SK-N-SH treated with all-trans-retinoic acid at 6 μM for 48 hours (cell line): ENCODE data around the gene EP400.

Experiments used
- ATAC-seq: fragments of 200-7000 bp; cut with Tn5 transposase; 3 replicates; pipeline ENCODE4 v1.9.1; 2020; ENCODE audit warnings: mild to moderate bottlenecking, moderate library complexity
- ARNTL ChIP-seq: fragments of 450-650 bp; formaldehyde crosslinking; IDR thresholded peaks from 2 replicates; pipeline ENCODE4 v1.5.0; 2020; ENCODE audit warnings: low read depth, mild to moderate bottlenecking, moderate library complexity, borderline replicate concordance
- BACH2 ChIP-seq: fragments of 250-450 bp; sonication (Bioruptor Pico); IDR thresholded peaks from 2 replicates; pipeline ENCODE4 v1.9.0; 2021; ENCODE audit warnings: mild to moderate bottlenecking, borderline replicate concordance
- CSDC2 ChIP-seq: fragments of 250-450 bp; sonication (Bioruptor Pico); IDR thresholded peaks from 2 replicates; pipeline ENCODE4 v1.5.0; 2020; ENCODE audit warnings: mild to moderate bottlenecking, moderate library complexity
- ESRRG ChIP-seq: fragments of 250-450 bp; sonication (Bioruptor Pico); IDR thresholded peaks from 2 replicates; pipeline ENCODE4 v1.6.1; 2021; ENCODE audit warnings: mild to moderate bottlenecking
- GLIS3 ChIP-seq: fragments of 250-450 bp; sonication (Bioruptor Pico); IDR thresholded peaks from 2 replicates; pipeline ENCODE4 v1.5.0; 2020; ENCODE audit warnings: mild to moderate bottlenecking, moderate library complexity
- ISL1 ChIP-seq: fragments of 250-450 bp; sonication (Bioruptor Pico); IDR thresholded peaks from 2 replicates; pipeline ENCODE4 v2.1.2; 2022; ENCODE audit warnings: mild to moderate bottlenecking, moderate library complexity
- OSR1 ChIP-seq: fragments of 250-450 bp; sonication (Bioruptor Pico); IDR thresholded peaks from 2 replicates; pipeline ENCODE4 v1.8.0; 2022; ENCODE audit warnings: moderate library complexity, mild to moderate bottlenecking, inconsistent platforms
- PPARA ChIP-seq: fragments of 250-450 bp; sonication (Bioruptor Pico); IDR thresholded peaks from 2 replicates; pipeline ENCODE4 v1.5.0; 2020; ENCODE audit warnings: mild to moderate bottlenecking, borderline replicate concordance
- RARB ChIP-seq: fragments of 250-450 bp; sonication (Bioruptor Pico); IDR thresholded peaks from 2 replicates; pipeline ENCODE4 v1.8.0; 2021; ENCODE audit warnings: mild to moderate bottlenecking, moderate library complexity
- TCF4 ChIP-seq: fragments of 250-450 bp; sonication (Bioruptor Pico); IDR thresholded peaks from 2 replicates; pipeline ENCODE4 v1.8.0; 2021; ENCODE audit warnings: mild to moderate bottlenecking, moderate library complexity, borderline replicate concordance
- TOX ChIP-seq: fragments of 250-450 bp; sonication (Bioruptor Pico); IDR thresholded peaks from 2 replicates; pipeline ENCODE4 v1.8.0; 2021; ENCODE audit warnings: mild to moderate bottlenecking, moderate library complexity, borderline replicate concordance
- ZC3H10 ChIP-seq: fragments of 250-450 bp; sonication (Bioruptor Pico); IDR thresholded peaks from 2 replicates; pipeline ENCODE4 v1.5.1; 2021; ENCODE audit warnings: mild to moderate bottlenecking, moderate library complexity
- ZFP3 ChIP-seq: fragments of 250-450 bp; sonication (Bioruptor Pico); IDR thresholded peaks from 2 replicates; pipeline ENCODE4 v1.5.0; 2020; ENCODE audit warnings: mild to moderate bottlenecking, moderate library complexity
- ZFP30 ChIP-seq: fragments of 450-650 bp; formaldehyde crosslinking; IDR thresholded peaks from 2 replicates; pipeline ENCODE4 v1.5.0; 2022; ENCODE audit warnings: mild to moderate bottlenecking, moderate library complexity
- ZNF565 ChIP-seq: fragments of 450-650 bp; formaldehyde crosslinking; conservative IDR thresholded peaks from 2 replicates; pipeline ENCODE4 v1.5.0; 2020; ENCODE audit warnings: low read depth, mild to moderate bottlenecking, moderate library complexity
- ZNF70 ChIP-seq: fragments of 450-650 bp; formaldehyde crosslinking; IDR thresholded peaks from 2 replicates; pipeline ENCODE4 v1.5.0; 2020; ENCODE audit warnings: mild to moderate bottlenecking, moderate library complexity
- TF ChIP-seq, protein P1 (sequence below): fragments of 250-450 bp; sonication (Bioruptor Pico); IDR thresholded peaks from 2 replicates; pipeline ENCODE4 v1.5.0; 2020; ENCODE audit warnings: mild to moderate bottlenecking, moderate library complexity
- TF ChIP-seq, protein P2 (sequence below): fragments of 250-450 bp; sonication (Bioruptor Pico); IDR thresholded peaks from 2 replicates; pipeline ENCODE4 v1.8.0; 2021; ENCODE audit warnings: low read depth, mild to moderate bottlenecking, moderate library complexity, borderline replicate concordance
- TF ChIP-seq, protein P3 (sequence below): fragments of 250-450 bp; sonication (Bioruptor Pico); IDR thresholded peaks from 2 replicates; pipeline ENCODE4 v1.5.1; 2021; ENCODE audit warnings: mild to moderate bottlenecking, moderate library complexity
- TF ChIP-seq, protein P4 (sequence below): fragments of 250-450 bp; sonication (Bioruptor Pico); IDR thresholded peaks from 2 replicates; pipeline ENCODE4 v1.8.0; 2020; ENCODE audit warnings: mild to moderate bottlenecking, moderate library complexity, borderline replicate concordance
- TF ChIP-seq, protein P5 (sequence below): fragments of 250-450 bp; sonication (Bioruptor Pico); IDR thresholded peaks from 2 replicates; pipeline ENCODE4 v1.5.1; 2020; ENCODE audit warnings: low read depth, mild to moderate bottlenecking, moderate library complexity

Gene EP400

DNA sequence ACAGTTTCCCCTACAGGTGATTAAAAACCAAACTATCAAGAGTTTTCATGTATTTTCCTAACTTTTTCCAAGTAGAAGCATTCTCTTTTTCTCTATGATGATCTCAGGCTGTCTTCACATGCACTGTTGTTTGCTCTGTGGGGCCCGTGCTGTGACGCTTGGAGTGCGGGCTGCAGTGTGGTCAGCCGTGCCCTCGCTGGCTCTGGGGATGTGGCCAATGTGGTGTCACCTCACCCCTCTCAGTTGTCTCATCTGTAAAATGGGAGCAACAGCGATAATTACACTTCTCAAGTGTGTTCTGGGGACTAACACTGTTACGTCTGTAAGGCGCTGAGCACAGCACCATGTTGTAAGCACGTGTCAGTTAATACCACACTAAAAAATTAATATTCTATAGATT lies 165.8 kb downstream of the EP400 start:
- ATAC-seq = no peak
- TF ChIP-seq CSDC2 (CRISPR knock-in tag) = no peak
- TF ChIP-seq, protein P1, sequence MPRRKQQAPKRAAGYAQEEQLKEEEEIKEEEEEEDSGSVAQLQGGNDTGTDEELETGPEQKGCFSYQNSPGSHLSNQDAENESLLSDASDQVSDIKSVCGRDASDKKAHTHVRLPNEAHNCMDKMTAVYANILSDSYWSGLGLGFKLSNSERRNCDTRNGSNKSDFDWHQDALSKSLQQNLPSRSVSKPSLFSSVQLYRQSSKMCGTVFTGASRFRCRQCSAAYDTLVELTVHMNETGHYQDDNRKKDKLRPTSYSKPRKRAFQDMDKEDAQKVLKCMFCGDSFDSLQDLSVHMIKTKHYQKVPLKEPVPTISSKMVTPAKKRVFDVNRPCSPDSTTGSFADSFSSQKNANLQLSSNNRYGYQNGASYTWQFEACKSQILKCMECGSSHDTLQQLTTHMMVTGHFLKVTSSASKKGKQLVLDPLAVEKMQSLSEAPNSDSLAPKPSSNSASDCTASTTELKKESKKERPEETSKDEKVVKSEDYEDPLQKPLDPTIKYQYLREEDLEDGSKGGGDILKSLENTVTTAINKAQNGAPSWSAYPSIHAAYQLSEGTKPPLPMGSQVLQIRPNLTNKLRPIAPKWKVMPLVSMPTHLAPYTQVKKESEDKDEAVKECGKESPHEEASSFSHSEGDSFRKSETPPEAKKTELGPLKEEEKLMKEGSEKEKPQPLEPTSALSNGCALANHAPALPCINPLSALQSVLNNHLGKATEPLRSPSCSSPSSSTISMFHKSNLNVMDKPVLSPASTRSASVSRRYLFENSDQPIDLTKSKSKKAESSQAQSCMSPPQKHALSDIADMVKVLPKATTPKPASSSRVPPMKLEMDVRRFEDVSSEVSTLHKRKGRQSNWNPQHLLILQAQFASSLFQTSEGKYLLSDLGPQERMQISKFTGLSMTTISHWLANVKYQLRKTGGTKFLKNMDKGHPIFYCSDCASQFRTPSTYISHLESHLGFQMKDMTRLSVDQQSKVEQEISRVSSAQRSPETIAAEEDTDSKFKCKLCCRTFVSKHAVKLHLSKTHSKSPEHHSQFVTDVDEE (CRISPR knock-in tag) = no peak
- TF ChIP-seq, protein P2, sequence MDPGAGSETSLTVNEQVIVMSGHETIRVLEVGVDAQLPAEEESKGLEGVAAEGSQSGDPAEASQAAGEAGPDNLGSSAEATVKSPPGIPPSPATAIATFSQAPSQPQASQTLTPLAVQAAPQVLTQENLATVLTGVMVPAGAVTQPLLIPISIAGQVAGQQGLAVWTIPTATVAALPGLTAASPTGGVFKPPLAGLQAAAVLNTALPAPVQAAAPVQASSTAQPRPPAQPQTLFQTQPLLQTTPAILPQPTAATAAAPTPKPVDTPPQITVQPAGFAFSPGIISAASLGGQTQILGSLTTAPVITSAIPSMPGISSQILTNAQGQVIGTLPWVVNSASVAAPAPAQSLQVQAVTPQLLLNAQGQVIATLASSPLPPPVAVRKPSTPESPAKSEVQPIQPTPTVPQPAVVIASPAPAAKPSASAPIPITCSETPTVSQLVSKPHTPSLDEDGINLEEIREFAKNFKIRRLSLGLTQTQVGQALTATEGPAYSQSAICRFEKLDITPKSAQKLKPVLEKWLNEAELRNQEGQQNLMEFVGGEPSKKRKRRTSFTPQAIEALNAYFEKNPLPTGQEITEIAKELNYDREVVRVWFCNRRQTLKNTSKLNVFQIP (CRISPR knock-in tag) = no peak
- TF ChIP-seq ESRRG (CRISPR knock-in tag) = no peak
- TF ChIP-seq, protein P3, sequence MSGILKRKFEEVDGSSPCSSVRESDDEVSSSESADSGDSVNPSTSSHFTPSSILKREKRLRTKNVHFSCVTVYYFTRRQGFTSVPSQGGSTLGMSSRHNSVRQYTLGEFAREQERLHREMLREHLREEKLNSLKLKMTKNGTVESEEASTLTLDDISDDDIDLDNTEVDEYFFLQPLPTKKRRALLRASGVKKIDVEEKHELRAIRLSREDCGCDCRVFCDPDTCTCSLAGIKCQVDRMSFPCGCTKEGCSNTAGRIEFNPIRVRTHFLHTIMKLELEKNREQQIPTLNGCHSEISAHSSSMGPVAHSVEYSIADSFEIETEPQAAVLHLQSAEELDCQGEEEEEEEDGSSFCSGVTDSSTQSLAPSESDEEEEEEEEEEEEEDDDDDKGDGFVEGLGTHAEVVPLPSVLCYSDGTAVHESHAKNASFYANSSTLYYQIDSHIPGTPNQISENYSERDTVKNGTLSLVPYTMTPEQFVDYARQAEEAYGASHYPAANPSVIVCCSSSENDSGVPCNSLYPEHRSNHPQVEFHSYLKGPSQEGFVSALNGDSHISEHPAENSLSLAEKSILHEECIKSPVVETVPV (CRISPR knock-in tag) = no peak
- TF ChIP-seq ZFP3 (CRISPR knock-in tag) = no peak
- no peak for TF ChIP-seq ZNF70 (CRISPR knock-in tag)
- no peak for TF ChIP-seq RARB
- TF ChIP-seq, protein P4, sequence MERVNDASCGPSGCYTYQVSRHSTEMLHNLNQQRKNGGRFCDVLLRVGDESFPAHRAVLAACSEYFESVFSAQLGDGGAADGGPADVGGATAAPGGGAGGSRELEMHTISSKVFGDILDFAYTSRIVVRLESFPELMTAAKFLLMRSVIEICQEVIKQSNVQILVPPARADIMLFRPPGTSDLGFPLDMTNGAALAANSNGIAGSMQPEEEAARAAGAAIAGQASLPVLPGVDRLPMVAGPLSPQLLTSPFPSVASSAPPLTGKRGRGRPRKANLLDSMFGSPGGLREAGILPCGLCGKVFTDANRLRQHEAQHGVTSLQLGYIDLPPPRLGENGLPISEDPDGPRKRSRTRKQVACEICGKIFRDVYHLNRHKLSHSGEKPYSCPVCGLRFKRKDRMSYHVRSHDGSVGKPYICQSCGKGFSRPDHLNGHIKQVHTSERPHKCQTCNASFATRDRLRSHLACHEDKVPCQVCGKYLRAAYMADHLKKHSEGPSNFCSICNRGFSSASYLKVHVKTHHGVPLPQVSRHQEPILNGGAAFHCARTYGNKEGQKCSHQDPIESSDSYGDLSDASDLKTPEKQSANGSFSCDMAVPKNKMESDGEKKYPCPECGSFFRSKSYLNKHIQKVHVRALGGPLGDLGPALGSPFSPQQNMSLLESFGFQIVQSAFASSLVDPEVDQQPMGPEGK (CRISPR knock-in tag) = no peak
- TF ChIP-seq PPARA = no peak
- no peak for TF ChIP-seq ZC3H10 (CRISPR knock-in tag)
- TF ChIP-seq ZNF565 = no peak
- no peak for TF ChIP-seq OSR1
- TF ChIP-seq ARNTL (CRISPR knock-in tag) = no peak
- TF ChIP-seq ZFP30 = no peak
- TF ChIP-seq ISL1 = no peak
- no peak for TF ChIP-seq TOX (CRISPR knock-in tag)
- no peak for TF ChIP-seq TCF4
- TF ChIP-seq, protein P5, sequence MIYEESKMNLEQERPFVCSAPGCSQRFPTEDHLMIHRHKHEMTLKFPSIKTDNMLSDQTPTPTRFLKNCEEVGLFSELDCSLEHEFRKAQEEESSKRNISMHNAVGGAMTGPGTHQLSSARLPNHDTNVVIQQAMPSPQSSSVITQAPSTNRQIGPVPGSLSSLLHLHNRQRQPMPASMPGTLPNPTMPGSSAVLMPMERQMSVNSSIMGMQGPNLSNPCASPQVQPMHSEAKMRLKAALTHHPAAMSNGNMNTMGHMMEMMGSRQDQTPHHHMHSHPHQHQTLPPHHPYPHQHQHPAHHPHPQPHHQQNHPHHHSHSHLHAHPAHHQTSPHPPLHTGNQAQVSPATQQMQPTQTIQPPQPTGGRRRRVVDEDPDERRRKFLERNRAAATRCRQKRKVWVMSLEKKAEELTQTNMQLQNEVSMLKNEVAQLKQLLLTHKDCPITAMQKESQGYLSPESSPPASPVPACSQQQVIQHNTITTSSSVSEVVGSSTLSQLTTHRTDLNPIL = no peak
- no peak for TF ChIP-seq GLIS3 (CRISPR knock-in tag)

DNA sequence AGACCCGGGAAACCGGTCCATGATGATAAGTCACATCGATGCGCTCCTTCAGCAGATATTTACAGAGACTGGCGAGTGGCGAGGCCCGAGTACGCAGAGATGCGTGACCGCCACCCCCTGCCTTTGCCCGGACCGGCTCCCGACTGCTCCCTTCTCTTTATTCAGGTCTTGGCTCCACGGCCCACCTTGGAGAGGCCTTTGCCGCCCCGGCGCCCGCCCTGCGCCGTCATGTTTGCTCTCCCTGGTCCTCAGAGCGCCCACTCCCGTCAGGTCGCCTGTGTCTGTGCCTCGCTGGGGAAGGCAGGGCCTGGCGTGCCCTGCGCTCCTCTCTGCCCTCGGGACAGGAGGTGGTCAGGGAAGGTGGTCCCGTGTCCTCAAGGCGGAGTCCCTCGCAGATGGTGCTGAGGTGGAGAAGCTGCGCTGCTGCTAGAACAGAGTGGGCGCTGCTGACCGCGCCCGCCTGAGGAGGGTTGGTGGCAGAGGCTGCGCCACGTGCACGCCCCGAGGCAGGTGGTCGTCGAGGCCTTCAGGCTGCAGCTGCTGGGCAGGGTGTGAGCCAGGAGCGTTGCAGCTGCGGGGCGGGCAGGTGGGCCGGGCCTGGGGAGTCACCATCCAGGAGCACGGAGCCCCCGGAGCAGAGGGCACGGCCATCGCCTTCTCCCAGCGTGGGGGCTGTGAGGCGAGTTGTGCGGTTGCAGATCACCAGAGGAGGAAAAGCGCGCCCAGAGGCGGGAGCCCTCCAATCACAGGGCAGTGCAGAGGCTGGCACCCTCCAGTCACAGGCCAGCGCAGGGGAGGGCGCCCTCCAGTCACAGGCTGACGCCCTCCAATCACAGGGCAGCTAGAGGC lies 167.2 kb downstream of the EP400 start:
- no peak for TF ChIP-seq ZNF70 (CRISPR knock-in tag)
- TF ChIP-seq TOX (CRISPR knock-in tag) = no peak
- no peak for TF ChIP-seq CSDC2 (CRISPR knock-in tag)
- no peak for TF ChIP-seq GLIS3 (CRISPR knock-in tag)
- TF ChIP-seq, protein P3 (CRISPR knock-in tag) = no peak
- no peak for TF ChIP-seq OSR1
- TF ChIP-seq ESRRG (CRISPR knock-in tag) = no peak
- TF ChIP-seq ZNF565 = no peak
- no peak for TF ChIP-seq RARB
- TF ChIP-seq, protein P1 (CRISPR knock-in tag) = no peak
- TF ChIP-seq BACH2 (CRISPR knock-in tag) = no peak
- no peak for ATAC-seq
